Liver (tissue), 3 donors: ENCODE data around the gene MAN1A2.
"Not testable (repeated sequence)": the region's sequence is repeated elsewhere in the genome, so short reads cannot be mapped to it uniquely, and the experiment has no call there.

Source experiments
- RAD21 ChIP-seq, 2 donors: IDR thresholded peaks; 2 replicates each; pipeline ENCODE4 v1.6.1; 2016; ENCODE audit warnings: antibody characterized with exemption in 2 of 2, mild to moderate bottlenecking in 2 of 2
- SP1 ChIP-seq: IDR thresholded peaks from 2 replicates; pipeline ENCODE4 v1.6.1; 2018; ENCODE audit warnings: antibody characterized with exemption, mild to moderate bottlenecking
- TF ChIP-seq, protein P1 (sequence below): fragments of 150-350 bp; IDR thresholded peaks from 2 replicates; pipeline ENCODE4 v1.5.1; 2017; ENCODE audit warnings: improper control_type of control experiment, low read depth, low read length; ENCODE audit not compliant: missing input control
- TF ChIP-seq, protein P2 (sequence below): IDR thresholded peaks from 2 replicates; pipeline ENCODE4 v1.6.1; 2016; ENCODE audit warnings: antibody characterized with exemption
- donor health status: healthy.
- donor health status: healthy.

DNA sequence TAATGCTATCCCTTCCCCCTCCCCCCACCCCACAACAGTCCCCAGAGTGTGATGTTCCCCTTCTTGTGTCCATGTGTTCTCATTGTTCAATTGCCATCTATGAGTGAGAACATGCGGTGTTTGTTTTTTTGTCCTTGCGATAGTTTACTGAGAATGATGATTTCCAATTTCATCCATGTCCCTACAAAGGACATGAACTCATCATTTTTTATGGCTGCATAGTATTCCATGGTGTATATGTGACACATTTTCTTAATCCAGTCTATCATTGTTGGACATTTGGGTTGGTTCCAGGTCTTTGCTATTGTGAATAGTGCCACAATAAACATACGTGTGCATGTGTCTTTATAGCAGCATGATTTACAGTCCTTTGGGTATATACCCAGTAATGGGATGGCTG lies 14.6 kb upstream of the MAN1A2 start:
- TF ChIP-seq, protein P1, sequence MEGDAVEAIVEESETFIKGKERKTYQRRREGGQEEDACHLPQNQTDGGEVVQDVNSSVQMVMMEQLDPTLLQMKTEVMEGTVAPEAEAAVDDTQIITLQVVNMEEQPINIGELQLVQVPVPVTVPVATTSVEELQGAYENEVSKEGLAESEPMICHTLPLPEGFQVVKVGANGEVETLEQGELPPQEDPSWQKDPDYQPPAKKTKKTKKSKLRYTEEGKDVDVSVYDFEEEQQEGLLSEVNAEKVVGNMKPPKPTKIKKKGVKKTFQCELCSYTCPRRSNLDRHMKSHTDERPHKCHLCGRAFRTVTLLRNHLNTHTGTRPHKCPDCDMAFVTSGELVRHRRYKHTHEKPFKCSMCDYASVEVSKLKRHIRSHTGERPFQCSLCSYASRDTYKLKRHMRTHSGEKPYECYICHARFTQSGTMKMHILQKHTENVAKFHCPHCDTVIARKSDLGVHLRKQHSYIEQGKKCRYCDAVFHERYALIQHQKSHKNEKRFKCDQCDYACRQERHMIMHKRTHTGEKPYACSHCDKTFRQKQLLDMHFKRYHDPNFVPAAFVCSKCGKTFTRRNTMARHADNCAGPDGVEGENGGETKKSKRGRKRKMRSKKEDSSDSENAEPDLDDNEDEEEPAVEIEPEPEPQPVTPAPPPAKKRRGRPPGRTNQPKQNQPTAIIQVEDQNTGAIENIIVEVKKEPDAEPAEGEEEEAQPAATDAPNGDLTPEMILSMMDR = not testable (repeated sequence)
- not testable (repeated sequence) for TF ChIP-seq RAD21 (IDR thresholded peaks at IDR 0.05); SP1
- TF ChIP-seq, protein P2, sequence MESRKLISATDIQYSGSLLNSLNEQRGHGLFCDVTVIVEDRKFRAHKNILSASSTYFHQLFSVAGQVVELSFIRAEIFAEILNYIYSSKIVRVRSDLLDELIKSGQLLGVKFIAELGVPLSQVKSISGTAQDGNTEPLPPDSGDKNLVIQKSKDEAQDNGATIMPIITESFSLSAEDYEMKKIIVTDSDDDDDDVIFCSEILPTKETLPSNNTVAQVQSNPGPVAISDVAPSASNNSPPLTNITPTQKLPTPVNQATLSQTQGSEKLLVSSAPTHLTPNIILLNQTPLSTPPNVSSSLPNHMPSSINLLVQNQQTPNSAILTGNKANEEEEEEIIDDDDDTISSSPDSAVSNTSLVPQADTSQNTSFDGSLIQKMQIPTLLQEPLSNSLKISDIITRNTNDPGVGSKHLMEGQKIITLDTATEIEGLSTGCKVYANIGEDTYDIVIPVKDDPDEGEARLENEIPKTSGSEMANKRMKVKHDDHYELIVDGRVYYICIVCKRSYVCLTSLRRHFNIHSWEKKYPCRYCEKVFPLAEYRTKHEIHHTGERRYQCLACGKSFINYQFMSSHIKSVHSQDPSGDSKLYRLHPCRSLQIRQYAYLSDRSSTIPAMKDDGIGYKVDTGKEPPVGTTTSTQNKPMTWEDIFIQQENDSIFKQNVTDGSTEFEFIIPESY = not testable (repeated sequence)
